ENCODE results near the gene FBXL7. TPM values are rescaled to one million over a fixed set of nuclear protein-coding genes. Genes with fewer than 3 reads are reported as not detected.

The FBXL7 gene
- total and polyA plus RNA-seq, 2 of the 8 experiments (the other 6 are each of a cell fraction or from before 2014, with no cell fraction given) = 17.7 to 17.8 TPM

DNA sequence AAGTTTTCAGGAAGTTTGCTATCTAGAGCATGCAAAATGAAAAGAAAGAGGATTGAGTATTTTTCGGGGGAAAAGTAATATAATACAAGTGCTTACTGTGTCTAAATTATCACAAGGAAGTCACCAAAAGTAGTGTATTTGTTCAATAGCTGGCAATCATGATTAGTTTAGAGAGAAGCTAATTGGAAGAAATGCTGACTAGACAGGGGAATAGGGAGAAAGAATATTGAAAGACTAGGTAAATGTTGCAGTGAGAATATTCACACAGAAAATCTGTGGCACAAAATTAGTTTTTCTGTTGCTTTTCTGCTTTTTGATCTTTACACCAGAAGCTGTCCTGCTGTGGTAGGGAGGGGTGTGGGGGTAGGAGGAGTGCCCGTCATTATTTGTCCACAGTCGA lies 440.9 kb downstream of the FBXL7 start (continued):
- no peak for TF ChIP-seq CHD7 (IDR thresholded peaks at IDR 0.05; ENCODE audit: insufficient replicate concordance, low read length)
- no peak for TF ChIP-seq RBBP5 (IDR thresholded peaks at IDR 0.05; ENCODE audit: borderline replicate concordance, low read depth, low read length)
- no peak for TF ChIP-seq CREB1 (IDR thresholded peaks at IDR 0.05)

Data from H1 (cell line).